ENCODE measurements around the gene UBE2I. TPM values are rescaled to one million over a fixed set of nuclear protein-coding genes. Genes with fewer than 3 reads are reported as not detected.

UBE2I gene
- total RNA-seq, 1 experiment from 2014 or later, result 71.3 TPM

- Histone ChIP-seq H3K4me2 (ENCODE audit: low read length) (no peak overlapping the region), H3K27ac (ENCODE audit: low read length) (no peak overlapping the region), H3K9me2 (replicated peaks; ENCODE audit: low read length) (no peaks in the 10 kb centered on the region), H3K4me1 (ENCODE audit: insufficient read depth, low read length) (no peaks in the 10 kb centered on the region), H3K9me3 (ENCODE audit: low read length) (no peaks in the 10 kb centered on the region), H3F3A (ENCODE audit: low read length, unreplicated experiment) (no peaks in the 10 kb centered on the region), H3K9ac (ENCODE audit: low read length) (no peak overlapping the region), H4K20me1 (ENCODE audit: low read length) (no peaks in the 10 kb centered on the region), H3K27me3 (ENCODE audit: low read length) (no peaks in the 10 kb centered on the region), H3K79me2 (ENCODE audit: low read length) (no peaks in the 10 kb centered on the region), H3K36me3 (ENCODE audit: low read depth, low read length) (no peaks in the 10 kb centered on the region), H3K4me3 (ENCODE audit: low read length) (no peak overlapping the region), H2AFZ (ENCODE audit: low read length) (no peak overlapping the region)
- CTCF ChIA-PET, result no interaction called here
- no TSS peak for BruUV-seq (replicated peaks)
- DNase-seq, result no peak
- POLR2A ChIA-PET (ENCODE audit: unreplicated experiment), result no interaction called here
- TF ChIP-seq CTCF (conservative IDR thresholded peaks at IDR 0.05; ENCODE audit: low read depth, low read length), result no peak
- no peak for TF ChIP-seq EZH2 (IDR thresholded peaks at IDR 0.05; ENCODE audit: low read length, unreplicated experiment)
- TF ChIP-seq EZH2phosphoT487 (IDR thresholded peaks at IDR 0.05; ENCODE audit: borderline replicate concordance, low read length), result no peak
- intact Hi-C loops (cut with micrococcal nuclease), result no loop called here
- ATAC-seq, result peak; percentile 22; the same call in 1 of the 2 replicates
Measured at GRCh38 chr16:1278477-1278876, 31.0 kb upstream of the UBE2I start.

GRCh38 chr16:1279081-1279944, 30.1 kb upstream of the UBE2I start:
- no peak overlapping the region for H3K4me2 ChIP-seq (ENCODE audit: low read length)
- intact Hi-C loops (cut with micrococcal nuclease), result no loop called here
- DNase-seq (no peak), ATAC-seq (no peak)
- no peak overlapping the region for H3K9ac ChIP-seq (ENCODE audit: low read length)
- H3K36me3 ChIP-seq (ENCODE audit: low read depth, low read length), result no peaks in the 10 kb centered on the region
- H3K4me1 ChIP-seq (ENCODE audit: insufficient read depth, low read length), result no peaks in the 10 kb centered on the region
- TF ChIP-seq CTCF (conservative IDR thresholded peaks at IDR 0.05; ENCODE audit: low read depth, low read length) (no peak), EZH2phosphoT487 (IDR thresholded peaks at IDR 0.05; ENCODE audit: borderline replicate concordance, low read length) (no peak), EZH2 (IDR thresholded peaks at IDR 0.05; ENCODE audit: low read length, unreplicated experiment) (no peak)
- H3K4me3 ChIP-seq (ENCODE audit: low read length), result no peak overlapping the region
- no peaks in the 10 kb centered on the region for H3K79me2 ChIP-seq (ENCODE audit: low read length)
- no peaks in the 10 kb centered on the region for H3F3A ChIP-seq (ENCODE audit: low read length, unreplicated experiment)
- H3K9me3 ChIP-seq (ENCODE audit: low read length), result no peaks in the 10 kb centered on the region
- POLR2A ChIA-PET (ENCODE audit: unreplicated experiment), result no interaction called here
- no peaks in the 10 kb centered on the region for H4K20me1 ChIP-seq (ENCODE audit: low read length)
- no peaks in the 10 kb centered on the region for H3K27me3 ChIP-seq (ENCODE audit: low read length)
- CTCF ChIA-PET, result no interaction called here
- H3K9me2 ChIP-seq (replicated peaks; ENCODE audit: low read length), result no peaks in the 10 kb centered on the region
- H3K27ac ChIP-seq (ENCODE audit: low read length), result no peak overlapping the region
- no TSS peak for BruUV-seq (replicated peaks)
- no peak overlapping the region for H2AFZ ChIP-seq (ENCODE audit: low read length)

GRCh38 chr16:1279945-1280589, 29.4 kb upstream of the UBE2I start:
- Histone ChIP-seq H3K9me3 (ENCODE audit: low read length) (no peaks in the 10 kb centered on the region), H3F3A (ENCODE audit: low read length, unreplicated experiment) (no peaks in the 10 kb centered on the region), H2AFZ (ENCODE audit: low read length) (no peak overlapping the region), H3K36me3 (ENCODE audit: low read depth, low read length) (no peaks in the 10 kb centered on the region), H3K79me2 (ENCODE audit: low read length) (no peaks in the 10 kb centered on the region), H3K27me3 (ENCODE audit: low read length) (no peaks in the 10 kb centered on the region), H3K4me1 (ENCODE audit: insufficient read depth, low read length) (no peaks in the 10 kb centered on the region), H3K4me3 (ENCODE audit: low read length) (no peak overlapping the region), H3K9me2 (replicated peaks; ENCODE audit: low read length) (no peaks in the 10 kb centered on the region), H3K27ac (ENCODE audit: low read length) (no peak overlapping the region), H3K4me2 (ENCODE audit: low read length) (no peak overlapping the region), H3K9ac (ENCODE audit: low read length) (no peak overlapping the region), H4K20me1 (ENCODE audit: low read length) (no peaks in the 10 kb centered on the region)
- no TSS peak for BruUV-seq (replicated peaks)
- intact Hi-C loops (cut with micrococcal nuclease), result no loop called here
- no peak for DNase-seq
- TF ChIP-seq EZH2phosphoT487 (IDR thresholded peaks at IDR 0.05; ENCODE audit: borderline replicate concordance, low read length) (no peak), CTCF (conservative IDR thresholded peaks at IDR 0.05; ENCODE audit: low read depth, low read length) (no peak), EZH2 (IDR thresholded peaks at IDR 0.05; ENCODE audit: low read length, unreplicated experiment) (no peak)
- ATAC-seq, result no peak
- ChIA-PET CTCF (no interaction called here), POLR2A (ENCODE audit: unreplicated experiment) (no interaction called here)

Data from PC-3 (cell line).